Skeletal muscle satellite cell (primary cell): ENCODE data around the gene DNAH2.

Experiments used
- H3K27me3 ChIP-seq: 2 replicates; pipeline ENCODE4 v1.7.0; 2013; ENCODE audit warnings: low read length; ENCODE audit not compliant: control insufficient read depth, insufficient read depth
- H3K36me3 ChIP-seq: 2 replicates; pipeline ENCODE4 v1.7.0; 2013; ENCODE audit warnings: mild to moderate bottlenecking, control low read depth, low read length; ENCODE audit not compliant: insufficient read depth
- H3K4me1 ChIP-seq: 2 replicates; pipeline ENCODE4 v1.7.0; 2013; ENCODE audit warnings: low read length; ENCODE audit not compliant: control insufficient read depth, insufficient read depth
- H3K4me2 ChIP-seq: 2 replicates; pipeline ENCODE4 v1.7.0; 2013; ENCODE audit warnings: mild to moderate bottlenecking, low read length
- H3K4me3 ChIP-seq: 2 replicates; pipeline ENCODE4 v1.7.0; 2013; ENCODE audit warnings: low read length
- H3K9ac ChIP-seq: 2 replicates; pipeline ENCODE4 v1.7.0; 2013; ENCODE audit warnings: mild to moderate bottlenecking, low read depth, low read length, moderate library complexity
- H3K9me3 ChIP-seq: replicated peaks from 2 replicates; pipeline ENCODE4 v1.7.0; 2013; ENCODE audit warnings: mild to moderate bottlenecking, control low read depth, low read length

Gene DNAH2

DNA sequence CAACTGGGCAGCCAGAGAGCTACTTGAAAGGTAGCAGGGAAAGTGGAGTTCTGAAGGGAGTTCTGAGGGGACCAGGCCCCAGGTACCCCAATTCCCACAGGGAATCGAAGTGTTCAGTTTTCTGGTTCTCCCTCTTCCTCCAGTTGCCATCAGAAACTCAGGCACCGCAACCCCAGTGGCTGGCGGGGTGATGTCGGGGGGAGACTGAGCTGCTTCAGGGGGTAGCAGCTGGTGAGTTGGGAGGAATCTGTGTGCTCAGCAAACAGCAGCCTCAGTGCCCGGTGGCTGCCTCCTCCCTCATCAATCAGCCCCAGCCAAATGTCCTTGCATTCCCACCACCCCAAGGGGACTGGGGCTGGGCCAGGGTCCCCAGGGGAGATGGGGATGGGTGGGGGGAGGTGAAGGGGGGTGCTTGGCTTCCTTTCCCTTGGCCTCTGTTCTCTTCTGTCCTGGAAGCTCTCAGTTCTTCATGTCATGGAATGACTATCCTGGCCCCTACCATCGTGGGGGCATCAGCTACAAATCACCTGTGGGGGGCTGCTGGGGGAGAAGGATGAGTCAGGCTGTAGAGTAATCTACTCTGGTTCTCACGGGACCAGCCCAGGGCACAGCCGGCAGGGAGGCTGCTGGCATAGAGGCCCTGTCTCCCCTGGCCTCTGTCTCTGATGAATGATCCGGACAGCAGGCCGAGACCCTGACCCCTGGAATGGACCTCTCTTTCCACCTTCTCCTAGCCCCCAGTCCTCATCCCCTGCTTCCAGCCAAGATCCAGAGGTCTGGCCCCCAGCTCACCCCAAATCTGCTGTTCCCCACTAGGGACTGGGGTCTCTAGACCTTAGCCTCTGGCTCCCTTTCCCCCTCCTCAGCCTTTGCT lies 2.6 kb upstream of the DNAH2 start:
- peaks cover 56% of the 10 kb centered on the region for H3K27me3 ChIP-seq
- no peak overlapping the region for H3K4me2 ChIP-seq
- peaks cover 13% of the 10 kb centered on the region for H3K4me1 ChIP-seq
- H3K4me3 ChIP-seq, result no peak overlapping the region
- H3K9me3 ChIP-seq, result no peaks in the 10 kb centered on the region
- H3K9ac ChIP-seq, result no peak overlapping the region
- no peaks in the 10 kb centered on the region for H3K36me3 ChIP-seq

DNA sequence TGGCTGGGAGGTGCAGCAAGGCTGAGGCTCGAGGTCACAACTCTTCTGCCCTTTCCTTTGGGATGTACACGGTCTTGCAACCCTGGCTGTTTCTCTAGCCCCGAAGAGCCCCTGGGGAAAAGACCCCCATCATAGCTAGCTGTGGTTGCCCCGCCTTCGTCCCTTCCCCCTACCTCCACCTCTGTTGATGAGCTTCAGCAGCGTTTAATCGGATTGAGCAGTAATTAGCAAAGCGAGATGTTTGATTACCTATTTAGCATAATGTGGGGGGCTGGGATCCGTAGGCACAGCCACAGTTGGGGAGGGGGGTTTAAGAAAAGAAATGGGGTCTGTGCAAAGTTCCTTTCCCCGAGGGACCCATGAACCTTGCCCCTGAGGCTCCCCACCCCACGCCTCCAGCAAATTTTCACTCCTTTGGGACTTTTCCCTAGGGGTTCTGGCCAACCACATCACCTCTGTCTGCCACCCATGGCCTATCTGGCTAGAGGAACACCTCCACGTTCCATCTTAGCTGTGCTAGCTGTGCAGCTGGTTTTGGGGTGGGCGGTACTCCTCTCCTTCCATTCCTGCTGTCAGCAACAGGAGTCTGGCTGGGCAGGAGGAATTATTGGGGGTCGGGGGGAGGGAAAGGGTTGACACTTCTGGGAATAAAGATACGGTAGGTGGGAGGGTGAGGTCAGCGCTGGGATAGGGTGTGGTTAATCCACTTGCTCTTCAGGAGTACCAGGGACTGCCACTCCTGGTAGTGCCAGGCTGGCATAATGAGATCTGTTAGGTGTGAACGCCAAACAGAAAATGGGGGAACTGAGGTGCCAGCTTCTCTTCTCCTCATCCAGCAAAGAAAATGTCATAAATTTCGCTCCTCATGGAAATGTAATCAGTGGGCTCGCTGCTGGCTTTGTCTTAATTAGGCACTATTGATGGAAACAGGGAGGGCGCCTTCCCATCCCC lies 1.3 kb upstream of the DNAH2 start:
- peak overlapping the region; percentile 87 for H3K4me3 ChIP-seq
- no peaks in the 10 kb centered on the region for H3K9me3 ChIP-seq
- H3K9ac ChIP-seq, result peak overlapping the region; percentile 81
- H3K4me1 ChIP-seq, result peaks cover 13% of the 10 kb centered on the region
- peak overlapping the region; percentile 99 for H3K4me2 ChIP-seq
- peaks cover 66% of the 10 kb centered on the region for H3K27me3 ChIP-seq
- H3K36me3 ChIP-seq, result no peaks in the 10 kb centered on the region

DNA sequence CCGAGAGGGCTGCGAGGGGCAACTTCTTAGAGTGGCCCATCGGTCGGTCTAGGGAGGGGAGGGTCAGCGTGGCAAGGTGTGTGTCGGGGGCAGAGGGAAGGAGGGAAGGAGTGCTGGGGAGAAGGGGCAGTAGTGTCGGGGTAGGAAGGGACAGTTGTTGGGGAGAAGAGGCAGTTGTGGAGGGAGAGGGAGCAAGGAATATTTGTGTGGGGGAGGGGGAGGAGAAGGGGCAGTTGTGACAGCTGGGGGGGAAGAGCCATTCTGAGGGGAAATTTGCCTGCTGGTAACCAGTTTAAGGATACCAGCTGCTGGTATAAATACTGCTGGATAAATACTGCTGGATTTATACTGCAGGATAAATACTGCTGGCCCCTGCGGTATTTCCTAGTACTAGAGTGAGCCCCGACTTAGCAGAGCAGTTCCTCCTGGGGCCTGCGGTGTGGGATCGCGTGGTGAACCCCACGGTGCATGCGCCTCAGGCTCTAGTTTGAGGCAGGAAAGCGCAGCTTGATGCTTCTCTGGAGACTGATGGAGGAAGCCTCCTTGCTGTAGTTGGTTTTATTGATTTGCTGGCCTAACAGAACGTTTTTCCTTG lies 309 bp downstream of the DNAH2 start:
- Histone ChIP-seq H3K4me3 (peak overlapping the region; percentile 87), H3K27me3 (peaks cover 61% of the 10 kb centered on the region), H3K4me2 (peak overlapping the region; percentile 99), H3K36me3 (no peaks in the 10 kb centered on the region), H3K9ac (peak overlapping the region; percentile 81), H3K4me1 (peaks cover 13% of the 10 kb centered on the region), H3K9me3 (no peaks in the 10 kb centered on the region)

DNA sequence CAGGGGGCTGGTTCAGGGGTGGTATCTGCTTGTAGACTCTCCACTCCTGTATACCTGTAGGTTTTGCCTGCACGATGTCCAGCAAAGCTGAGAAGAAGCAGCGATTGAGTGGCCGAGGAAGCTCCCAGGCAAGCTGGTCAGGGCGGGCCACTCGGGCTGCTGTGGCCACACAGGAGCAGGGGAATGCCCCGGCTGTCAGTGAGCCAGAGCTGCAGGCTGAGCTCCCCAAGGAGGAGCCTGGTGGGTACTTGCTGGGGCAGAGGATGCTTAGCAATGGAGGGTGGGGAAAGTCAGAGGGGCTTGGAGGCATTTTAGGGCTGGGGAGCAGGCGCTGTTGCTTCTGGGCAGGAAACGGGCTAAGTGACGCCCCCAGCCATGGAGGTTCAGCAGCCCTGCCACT lies 2.1 kb downstream of the DNAH2 start:
- Histone ChIP-seq H3K4me2 (no peak overlapping the region), H3K36me3 (no peaks in the 10 kb centered on the region), H3K9ac (no peak overlapping the region), H3K4me1 (peaks cover 13% of the 10 kb centered on the region), H3K4me3 (no peak overlapping the region), H3K27me3 (peaks cover 55% of the 10 kb centered on the region), H3K9me3 (no peaks in the 10 kb centered on the region)

DNA sequence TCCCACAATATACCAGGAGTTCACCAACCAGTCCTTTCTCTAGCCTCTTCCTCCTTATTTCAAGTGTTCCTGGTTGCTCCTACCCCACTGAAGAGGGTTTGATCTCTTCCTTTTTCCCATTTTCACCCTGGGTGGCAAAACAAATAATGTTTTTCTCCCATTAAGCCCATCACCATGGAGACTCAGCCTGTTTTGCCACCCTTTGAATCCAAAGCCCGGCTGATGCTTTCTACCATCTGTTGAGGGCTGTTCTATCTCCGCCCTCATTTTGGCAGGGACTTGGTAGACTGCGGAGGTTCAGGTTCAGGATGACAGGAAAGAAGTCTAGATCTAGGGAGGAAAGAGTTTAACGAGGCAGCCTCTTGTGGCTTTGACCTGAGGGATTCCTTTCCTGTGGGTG lies 2.6 kb downstream of the DNAH2 start:
- Histone ChIP-seq H3K9ac (no peak overlapping the region), H3K36me3 (no peaks in the 10 kb centered on the region), H3K27me3 (peaks cover 54% of the 10 kb centered on the region), H3K9me3 (no peaks in the 10 kb centered on the region), H3K4me2 (no peak overlapping the region), H3K4me1 (peaks cover 13% of the 10 kb centered on the region), H3K4me3 (no peak overlapping the region)

DNA sequence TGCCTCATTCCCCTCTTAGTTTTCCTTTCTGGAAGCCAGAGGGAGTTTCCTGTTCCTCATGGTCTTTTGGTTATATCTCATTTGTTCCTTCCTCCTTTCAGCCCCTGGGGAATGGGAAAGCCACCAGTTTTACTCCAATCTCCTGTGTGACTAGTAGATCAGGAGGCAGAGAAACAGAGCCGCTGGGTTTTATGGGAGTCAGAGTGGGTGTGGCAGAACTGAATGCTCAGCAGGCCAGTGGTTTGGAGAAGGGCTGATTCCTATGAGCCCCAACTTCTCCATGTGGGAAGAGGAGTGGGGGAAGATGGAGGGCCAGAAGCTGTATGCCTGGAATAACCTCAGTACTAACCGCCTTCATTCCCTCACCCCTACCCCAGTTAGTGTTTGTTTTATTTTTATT lies 4.1 kb downstream of the DNAH2 start:
- Histone ChIP-seq H3K27me3 (peaks cover 47% of the 10 kb centered on the region), H3K4me1 (peaks cover 9% of the 10 kb centered on the region), H3K4me3 (no peak overlapping the region), H3K36me3 (no peaks in the 10 kb centered on the region), H3K9ac (no peak overlapping the region), H3K4me2 (no peak overlapping the region), H3K9me3 (no peaks in the 10 kb centered on the region)

DNA sequence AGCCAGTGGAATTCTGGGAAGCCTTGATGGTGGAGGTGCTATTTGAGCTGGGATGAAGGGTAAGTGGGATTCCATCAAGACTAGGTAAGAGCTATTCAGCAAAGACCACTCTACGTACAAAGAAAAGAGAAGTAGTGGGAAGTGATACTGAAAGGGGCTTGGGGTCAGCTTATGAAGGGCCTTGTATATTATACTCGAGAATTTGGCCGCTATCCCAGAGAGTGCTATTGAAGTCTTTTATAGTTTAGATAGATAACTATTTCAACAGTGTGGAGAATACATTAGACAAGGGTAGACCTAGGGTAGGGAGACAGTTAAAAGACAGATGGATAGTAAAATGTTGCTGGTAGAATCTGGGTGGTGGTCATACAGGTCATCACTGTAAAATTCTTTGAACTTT lies 10.3 kb downstream of the DNAH2 start:
- Histone ChIP-seq H3K27me3 (peaks cover 21% of the 10 kb centered on the region), H3K9me3 (no peaks in the 10 kb centered on the region), H3K36me3 (no peaks in the 10 kb centered on the region), H3K4me2 (no peak overlapping the region), H3K4me3 (no peak overlapping the region), H3K9ac (no peak overlapping the region), H3K4me1 (no peaks in the 10 kb centered on the region)

DNA sequence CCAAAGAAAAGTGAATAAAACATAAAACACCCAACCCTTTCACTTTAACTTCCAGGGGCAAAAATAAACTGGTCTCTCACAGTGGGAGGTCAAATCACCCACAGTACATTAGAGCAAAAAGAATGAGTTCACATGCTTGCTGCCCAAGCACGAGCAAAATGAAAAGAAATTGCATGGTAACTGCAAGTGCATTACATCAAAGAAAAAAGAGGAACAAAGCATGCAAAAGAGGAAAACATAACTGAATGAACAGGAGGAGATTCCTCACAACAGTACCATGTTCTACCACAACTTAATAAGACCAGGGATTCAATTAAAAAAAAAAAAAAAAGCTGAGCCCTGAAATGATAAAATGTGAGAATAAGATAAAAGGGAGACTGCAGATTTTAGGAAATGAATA lies 12.3 kb downstream of the DNAH2 start:
- H3K27me3 ChIP-seq, result peaks cover 31% of the 10 kb centered on the region
- no peak overlapping the region for H3K9ac ChIP-seq
- H3K4me1 ChIP-seq, result no peaks in the 10 kb centered on the region
- H3K9me3 ChIP-seq, result no peaks in the 10 kb centered on the region
- no peak overlapping the region for H3K4me2 ChIP-seq
- H3K36me3 ChIP-seq, result no peaks in the 10 kb centered on the region
- no peak overlapping the region for H3K4me3 ChIP-seq

DNA sequence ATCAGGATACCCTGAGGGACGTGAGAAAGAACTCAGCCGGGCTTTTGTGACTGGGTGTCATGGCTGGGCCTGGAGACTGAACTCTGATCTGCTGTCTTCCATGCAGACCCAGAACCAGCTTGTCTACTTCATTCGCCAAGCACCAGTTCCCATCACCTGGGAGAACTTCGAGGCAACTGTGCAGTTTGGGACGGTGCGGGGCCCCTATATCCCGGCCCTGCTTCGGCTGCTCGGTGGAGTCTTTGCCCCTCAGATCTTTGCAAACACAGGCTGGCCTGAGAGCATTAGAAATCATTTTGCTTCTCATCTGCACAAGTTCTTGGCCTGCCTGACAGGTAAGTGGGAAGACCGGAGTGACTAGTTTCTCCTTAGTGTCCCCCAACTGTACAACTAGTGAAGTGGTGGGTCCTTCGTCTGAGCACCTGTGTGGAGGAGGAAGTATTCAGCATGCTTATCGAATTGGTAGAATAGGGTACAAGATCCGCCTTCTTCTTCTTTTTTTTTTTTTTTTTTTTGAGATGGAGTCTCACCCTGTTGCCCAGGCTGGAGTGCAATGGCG lies 15.5 kb downstream of the DNAH2 start:
- H3K4me3 ChIP-seq, result no peak overlapping the region
- no peak overlapping the region for H3K4me2 ChIP-seq
- peaks cover 48% of the 10 kb centered on the region for H3K27me3 ChIP-seq
- no peaks in the 10 kb centered on the region for H3K4me1 ChIP-seq
- H3K9ac ChIP-seq, result no peak overlapping the region
- H3K36me3 ChIP-seq, result no peaks in the 10 kb centered on the region
- no peaks in the 10 kb centered on the region for H3K9me3 ChIP-seq

DNA sequence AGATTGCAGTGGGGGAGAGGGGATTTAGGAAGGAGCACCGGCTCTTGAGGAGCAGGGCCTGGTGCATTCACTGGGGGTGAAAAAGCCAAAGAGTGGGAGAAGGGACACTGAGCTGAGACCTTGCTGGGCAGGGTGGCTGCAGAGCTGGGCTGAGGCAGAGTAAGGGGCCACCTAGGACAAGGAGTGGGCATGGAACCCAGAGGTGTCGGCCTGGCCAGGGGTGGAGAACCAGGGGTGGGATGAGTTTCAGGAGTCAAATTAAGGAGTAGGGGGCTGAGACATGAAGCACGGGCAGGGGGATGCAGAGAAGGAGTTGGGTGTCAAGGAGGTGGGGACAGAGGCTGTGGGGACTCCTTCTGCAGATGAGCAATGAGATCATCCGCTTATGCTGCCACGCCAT lies 20.1 kb downstream of the DNAH2 start:
- Histone ChIP-seq H3K4me2 (no peak overlapping the region), H3K36me3 (no peaks in the 10 kb centered on the region), H3K4me3 (no peak overlapping the region), H3K4me1 (no peaks in the 10 kb centered on the region), H3K9ac (no peak overlapping the region), H3K27me3 (peaks cover 61% of the 10 kb centered on the region), H3K9me3 (no peaks in the 10 kb centered on the region)

DNA sequence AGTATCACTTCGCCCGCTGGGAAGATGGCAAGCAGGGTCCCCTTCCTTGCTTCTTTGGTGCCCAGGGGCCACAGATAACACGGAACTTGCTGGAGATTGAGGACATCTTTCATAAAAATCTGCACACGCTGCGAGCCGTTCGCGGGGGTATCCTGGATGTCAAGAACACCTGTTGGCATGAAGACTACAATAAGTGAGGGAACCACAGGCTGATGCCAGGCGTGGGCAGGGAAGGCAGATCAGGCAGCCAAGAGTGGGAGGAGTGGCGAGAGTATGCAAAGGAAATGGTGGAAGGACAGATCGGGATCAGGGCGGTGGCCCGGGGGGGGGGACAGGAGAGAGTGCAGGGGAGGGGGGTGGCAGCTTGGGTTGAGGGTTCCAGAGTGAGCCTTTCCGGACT lies 22.2 kb downstream of the DNAH2 start:
- no peak overlapping the region for H3K4me2 ChIP-seq
- H3K9ac ChIP-seq, result no peak overlapping the region
- H3K36me3 ChIP-seq, result no peaks in the 10 kb centered on the region
- no peak overlapping the region for H3K4me3 ChIP-seq
- no peaks in the 10 kb centered on the region for H3K4me1 ChIP-seq
- no peaks in the 10 kb centered on the region for H3K9me3 ChIP-seq
- peaks cover 44% of the 10 kb centered on the region for H3K27me3 ChIP-seq
